Aorta (tissue), 5 donors: ENCODE measurements around the gene FREM2. TPM values are rescaled to one million over a fixed set of nuclear protein-coding genes. Genes with fewer than 3 reads are reported as not detected.

Experiments used
- ATAC-seq: fragments of 200-7000 bp; cut with Tn5 transposase; one replicate; pipeline ENCODE4 v1.9.1; 2022; ENCODE audit warnings: moderate library complexity; ENCODE audit not compliant: low FRiP score
- DNase-seq, 2 donors: peaks; one replicate each; pipeline ENCODE4 v3.0.0-alpha.2; 2020
- H3K27ac ChIP-seq, 2 donors: one replicate each; pipeline ENCODE4 v1.5.1; 2013; ENCODE audit warnings: low read length in 2 of 2, mild to moderate bottlenecking in 2 of 2, moderate library complexity in 2 of 2, control low read depth in 1 of 2, inconsistent platforms in 1 of 2, low read depth in 1 of 2
- H3K27me3 ChIP-seq, 2 donors: one replicate each; pipeline ENCODE4 v1.6.1; 2013; ENCODE audit warnings: control low read depth in 1 of 2, low read length in 1 of 2, mild to moderate bottlenecking in 1 of 2, moderate library complexity in 1 of 2; ENCODE audit not compliant: insufficient read depth in 2 of 2, control insufficient read depth in 1 of 2
- H3K36me3 ChIP-seq, 2 donors: one replicate each; pipeline ENCODE4 v1.6.1; 2013; ENCODE audit warnings: control low read depth in 1 of 2, low read length in 1 of 2, mild to moderate bottlenecking in 1 of 2; ENCODE audit not compliant: insufficient read depth in 2 of 2, control insufficient read depth in 1 of 2
- H3K4me1 ChIP-seq, 2 donors: one replicate each; pipeline ENCODE4 v1.6.1; 2013; ENCODE audit warnings: low read length in 2 of 2, control low read depth in 1 of 2, mild to moderate bottlenecking in 1 of 2, moderate library complexity in 1 of 2; ENCODE audit not compliant: insufficient read depth in 2 of 2, control insufficient read depth in 1 of 2
- H3K4me3 ChIP-seq, 2 donors: one replicate each; pipeline ENCODE4 v1.5.1; 2013; ENCODE audit warnings: low read length in 2 of 2, control low read depth in 1 of 2, mild to moderate bottlenecking in 1 of 2
- H3K9me3 ChIP-seq: one replicate; pipeline ENCODE4 v1.6.1; 2013; ENCODE audit warnings: mild to moderate bottlenecking, low read length; ENCODE audit not compliant: control insufficient read depth
- WGBS, 2 donors: extraction: QIAGEN DNeasy Blood & Tissue Kit; methylation state at CpG; one replicate each; pipeline ENCODE4 v1.1.7; 2013; 5-methylcytosine and 5-hydroxymethylcytosine counted together
- intact Hi-C, 2 donors: fragments of 100-400 bp; cut with DNase I; formaldehyde crosslinking; loops; one replicate each; pipeline versions ENCODE4 v1.14.2 to v1.15.0; 2022
- polyA plus RNA-seq, 2 donors: library from polyadenylated mRNA; stranded (reverse); fragments of 200-250 nt; gene quantifications; one replicate each; pipeline ENCODE4 v1.2.3, GENCODE V29; 2013
- total RNA-seq, 2 donors: library from RNA; stranded (reverse); fragmentation: NEBNext Ultra II Directional; extraction: Animal tissue kit (Norgen Biotek cat#: 25700); gene quantifications; one replicate each; pipeline ENCODE4 v1.2.1, GENCODE V29; 2021
- donor health status: healthy with polysubstance abuse.
- donor health status: Bipolar disorder and iron deficiency.
- donor health status: DM: no; HTN: no; CAD: no.
- donor health status: DM: no; HTN: no; CAD: no.
- donor health status: DM: yes; HTN: yes; CAD: no.

FREM2 gene
- total and polyA plus RNA-seq, 4 donors: 0.16 to 0.18 TPM; not detected in 2

- WGBS, 2 donors: 43 to 48% methylated on average over 2 of the region's 2 CpGs
- DNase-seq (no peak), ATAC-seq (no peak)
- Histone ChIP-seq H3K9me3 (no peaks in the 10 kb centered on the region), H3K27ac (no peak overlapping the region), H3K27me3 (no peaks in the 10 kb centered on the region), H3K4me1 (no peaks in the 10 kb centered on the region), H3K4me3 (no peak overlapping the region), H3K36me3 (no peaks in the 10 kb centered on the region)
- intact Hi-C loops: no loop called here
Observed at GRCh38 chr13:38785042-38785441, 98.2 kb downstream of the FREM2 start.

GRCh38 chr13:38785490-38785889, 98.6 kb downstream of the FREM2 start:
- H3K27ac ChIP-seq: no peak overlapping the region

GRCh38 chr13:38787550-38787949, 100.7 kb downstream of the FREM2 start:
- no peak for DNase-seq
- no peaks in the 10 kb centered on the region for H3K4me1 ChIP-seq
- intact Hi-C loops: no loop called here
- no peak for ATAC-seq
- H3K4me3 ChIP-seq: no peak overlapping the region
- H3K27me3 ChIP-seq: no peaks in the 10 kb centered on the region
- no peaks in the 10 kb centered on the region for H3K9me3 ChIP-seq
- 64 to 73% methylated on average over 1 of the region's 1 CpG for WGBS, 2 donors
- no peaks in the 10 kb centered on the region for H3K36me3 ChIP-seq
- no peak overlapping the region for H3K27ac ChIP-seq

More at GRCh38 chr13:38785490-38785889, 98.6 kb downstream of the FREM2 start:
- 33 to 40% methylated on average over 1 of the region's 1 CpG for WGBS, 2 donors
- Histone ChIP-seq H3K27me3 (no peaks in the 10 kb centered on the region), H3K4me1 (no peaks in the 10 kb centered on the region), H3K4me3 (no peak overlapping the region), H3K9me3 (no peaks in the 10 kb centered on the region), H3K36me3 (no peaks in the 10 kb centered on the region)
- ATAC-seq (no peak), DNase-seq (no peak)
- intact Hi-C loops: no loop called here

GRCh38 chr13:38796890-38797289, 110.0 kb downstream of the FREM2 start:
- Histone ChIP-seq H3K4me3 (no peak overlapping the region), H3K36me3 (no peaks in the 10 kb centered on the region), H3K9me3 (no peaks in the 10 kb centered on the region), H3K4me1 (no peaks in the 10 kb centered on the region), H3K27me3 (no peaks in the 10 kb centered on the region), H3K27ac (no peak overlapping the region)
- intact Hi-C loops: no loop called here
- ATAC-seq: no peak
- 94 to 96% methylated on average over 1 of the region's 1 CpG for WGBS, 2 donors
- no peak for DNase-seq

GRCh38 chr13:38803531-38803930, 116.7 kb downstream of the FREM2 start:
- Histone ChIP-seq H3K4me3 (no peak overlapping the region), H3K27ac (no peak overlapping the region), H3K27me3 (no peaks in the 10 kb centered on the region), H3K9me3 (no peaks in the 10 kb centered on the region), H3K36me3 (no peaks in the 10 kb centered on the region), H3K4me1 (no peaks in the 10 kb centered on the region)
- intact Hi-C loops: no loop called here
- 60% methylated on average over 2 of the region's 2 CpGs for WGBS, 2 donors
- DNase-seq (no peak), ATAC-seq (no peak)

- no peaks in the 10 kb centered on the region for H3K27me3 ChIP-seq
- no peak overlapping the region for H3K4me3 ChIP-seq
- no peaks in the 10 kb centered on the region for H3K4me1 ChIP-seq
- no peak for ATAC-seq
- no peaks in the 10 kb centered on the region for H3K36me3 ChIP-seq
- H3K9me3 ChIP-seq: no peaks in the 10 kb centered on the region
- H3K27ac ChIP-seq: no peak overlapping the region
- WGBS, 2 donors: 84 to 86% methylated on average over 2 of the region's 2 CpGs
- no peak for DNase-seq
- intact Hi-C loops: no loop called here
Observed at GRCh38 chr13:38804061-38804460, 117.2 kb downstream of the FREM2 start.

- ATAC-seq (no peak), DNase-seq (no peak)
- H3K36me3 ChIP-seq: no peaks in the 10 kb centered on the region
- no peak overlapping the region for H3K4me3 ChIP-seq
- WGBS, 2 donors: 65 to 76% methylated on average over 1 of the region's 1 CpG
- intact Hi-C loops: no loop called here
- no peak overlapping the region for H3K27ac ChIP-seq
- no peaks in the 10 kb centered on the region for H3K27me3 ChIP-seq
- H3K4me1 ChIP-seq: no peaks in the 10 kb centered on the region
- no peaks in the 10 kb centered on the region for H3K9me3 ChIP-seq
Observed at GRCh38 chr13:38804536-38804935, 117.7 kb downstream of the FREM2 start.

- WGBS, 2 donors: 73 to 82% methylated on average over 1 of the region's 1 CpG
- H3K4me1 ChIP-seq: no peaks in the 10 kb centered on the region
- H3K4me3 ChIP-seq: no peak overlapping the region
- ATAC-seq (no peak), DNase-seq (no peak)
- H3K36me3 ChIP-seq: no peaks in the 10 kb centered on the region
- H3K27me3 ChIP-seq: no peaks in the 10 kb centered on the region
- no peaks in the 10 kb centered on the region for H3K9me3 ChIP-seq
- intact Hi-C loops: no loop called here
- H3K27ac ChIP-seq: no peak overlapping the region
Observed at GRCh38 chr13:38814331-38814730, 127.5 kb downstream of the FREM2 start.

GRCh38 chr13:38819053-38819452, 132.2 kb downstream of the FREM2 start:
- H3K27ac ChIP-seq: no peak overlapping the region
- intact Hi-C loops: no loop called here
- H3K4me3 ChIP-seq: no peak overlapping the region
- 35 to 40% methylated on average over 1 of the region's 1 CpG for WGBS, 2 donors
- H3K36me3 ChIP-seq: no peaks in the 10 kb centered on the region
- no peaks in the 10 kb centered on the region for H3K27me3 ChIP-seq
- H3K4me1 ChIP-seq: no peaks in the 10 kb centered on the region
- DNase-seq (no peak), ATAC-seq (no peak)
- no peaks in the 10 kb centered on the region for H3K9me3 ChIP-seq
